Pancreas (tissue), 10 donors: ENCODE data around the gene PARP15. TPM values are rescaled to one million over a fixed set of nuclear protein-coding genes. Genes with fewer than 3 reads are reported as not detected.
A peak's percentile ranks its signal among the peaks of the same experiment; 100 is the strongest.

Source experiments
- ATAC-seq, 4 donors: fragments of 200-7000 bp; cut with Tn5 transposase; one replicate each; pipeline versions ENCODE4 v1.8.0 to v1.9.1; 2020; ENCODE audit warnings: mild to moderate bottlenecking in 4 of 4, moderate library complexity in 4 of 4
- DNase-seq, 6 donors: peaks; one replicate each; pipeline ENCODE4 v3.0.0-alpha.2; 2020
- FAIRE-seq: peaks from 2 replicates; lab custom pipeline; 2012; peaks lifted over from hg19 to GRCh38; lab: Jason Lieb, UNC
- H3K27ac ChIP-seq, 4 donors: fragments of 200-600 bp; sonication (generic); 1 replicate in 3 of 4; 2 replicates in 1 of 4; pipeline versions ENCODE4 v1.5.0 to v1.8.0; 2020
- H3K27me3 ChIP-seq, 4 donors: fragments of 200-600 bp; one replicate each; pipeline ENCODE4 v1.8.0; 2021
- H3K36me3 ChIP-seq, 3 donors: fragments of 200-600 bp; sonication (generic) in 1 of 3; one replicate each; pipeline versions ENCODE4 v1.5.0 to v1.8.0; 2020 to 2021
- H3K4me1 ChIP-seq, 3 donors: fragments of 200-600 bp; one replicate each; pipeline ENCODE4 v1.8.0; 2021
- H3K4me3 ChIP-seq, 4 donors: fragments of 200-600 bp; sonication (generic) in 2 of 4; one replicate each; pipeline versions ENCODE4 v1.5.0 to v1.8.0; 2020 to 2021
- H3K9me3 ChIP-seq, 4 donors: fragments of 200-600 bp; one replicate each; pipeline ENCODE4 v1.8.0; 2021
- WGBS, 2 donors: extraction: QIAGEN DNeasy Blood & Tissue Kit; methylation state at CpG; one replicate each; pipeline ENCODE4 v1.1.7; 2013; 5-methylcytosine and 5-hydroxymethylcytosine counted together
- intact Hi-C, 3 donors: fragments of 100-400 bp; cut with DNase I; formaldehyde crosslinking; loops; one replicate each; pipeline versions ENCODE4 v1.11.1 to v1.14.2; 2022
- polyA plus RNA-seq, 2 donors: library from polyadenylated mRNA; stranded (reverse); fragments of 200-250 nt; gene quantifications; one replicate each; pipeline ENCODE4 v1.2.3, GENCODE V29; 2013
- total RNA-seq, 6 donors: library from RNA; stranded (reverse); fragmentation: NEBNext Ultra II Directional in 4 of 6; extraction: Animal tissue kit (Norgen Biotek cat#: 25700) in 4 of 6; gene quantifications; one replicate each; pipeline versions ENCODE4 v1.2.1 to v1.2.4, GENCODE V29; 2021 to 2023
- TF ChIP-seq, protein P1 (sequence below), 4 donors: fragments of 200-600 bp; sonication (generic) in 3 of 4; IDR thresholded peaks; one replicate each; pipeline versions ENCODE4 v1.5.0 to v1.8.0; 2021; ENCODE audit warnings: antibody characterized with exemption in 4 of 4
- donor health status: healthy with polysubstance abuse.
- donor health status: DM: no; HTN: no; CAD: no; lungs with moderate emphysema.
- donor health status: DM: no; HTN: no; CAD: no.
- donor health status: control.
- donor health status: control.
- donor health status: Bipolar disorder and iron deficiency.
- donor health status: DM: yes; HTN: yes; CAD: no.
- donor health status: DM: no; HTN: no; CAD: no.
- donor health status: DM: no; HTN: no; CAD: no.
- donor health status: DM: yes; HTN: yes; CAD: no.

The PARP15 gene
- total and polyA plus RNA-seq, 8 donors, result 0.14 to 0.80 (median 0.62) TPM

DNA sequence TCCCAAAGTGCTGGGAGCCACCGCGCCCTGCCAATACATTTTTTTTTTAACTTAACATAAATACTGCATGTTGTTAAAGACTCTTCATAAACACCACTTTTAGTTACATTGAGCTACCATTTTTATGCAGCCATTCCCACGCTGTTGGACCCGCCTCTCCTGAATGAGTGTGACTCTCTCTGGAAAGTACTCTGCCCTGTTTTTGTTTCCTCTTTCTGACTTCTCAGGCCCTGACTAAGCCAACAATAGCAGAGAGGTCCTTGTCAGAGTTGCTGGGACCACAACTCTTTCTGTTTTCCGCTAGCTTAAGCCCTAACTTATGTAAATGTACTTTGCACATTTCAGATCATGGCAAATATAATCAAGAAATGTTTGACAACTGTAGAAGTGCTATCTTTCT is 35.2 kb downstream of the PARP15 start:
- Histone ChIP-seq H3K4me3 (no peak overlapping the region), H3K27me3 (no peaks in the 10 kb centered on the region), H3K9me3 (no peaks in the 10 kb centered on the region), H3K4me1 (no peaks in the 10 kb centered on the region), H3K36me3 (no peaks in the 10 kb centered on the region), H3K27ac (no peak overlapping the region)
- TF ChIP-seq, protein P1, sequence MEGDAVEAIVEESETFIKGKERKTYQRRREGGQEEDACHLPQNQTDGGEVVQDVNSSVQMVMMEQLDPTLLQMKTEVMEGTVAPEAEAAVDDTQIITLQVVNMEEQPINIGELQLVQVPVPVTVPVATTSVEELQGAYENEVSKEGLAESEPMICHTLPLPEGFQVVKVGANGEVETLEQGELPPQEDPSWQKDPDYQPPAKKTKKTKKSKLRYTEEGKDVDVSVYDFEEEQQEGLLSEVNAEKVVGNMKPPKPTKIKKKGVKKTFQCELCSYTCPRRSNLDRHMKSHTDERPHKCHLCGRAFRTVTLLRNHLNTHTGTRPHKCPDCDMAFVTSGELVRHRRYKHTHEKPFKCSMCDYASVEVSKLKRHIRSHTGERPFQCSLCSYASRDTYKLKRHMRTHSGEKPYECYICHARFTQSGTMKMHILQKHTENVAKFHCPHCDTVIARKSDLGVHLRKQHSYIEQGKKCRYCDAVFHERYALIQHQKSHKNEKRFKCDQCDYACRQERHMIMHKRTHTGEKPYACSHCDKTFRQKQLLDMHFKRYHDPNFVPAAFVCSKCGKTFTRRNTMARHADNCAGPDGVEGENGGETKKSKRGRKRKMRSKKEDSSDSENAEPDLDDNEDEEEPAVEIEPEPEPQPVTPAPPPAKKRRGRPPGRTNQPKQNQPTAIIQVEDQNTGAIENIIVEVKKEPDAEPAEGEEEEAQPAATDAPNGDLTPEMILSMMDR (IDR thresholded peaks at IDR 0.05), result no peak
- DNase-seq (no peak), FAIRE-seq (no peak), ATAC-seq (no peak)
- 95 to 97% methylated on average over 5 of the region's 5 CpGs for WGBS, 2 donors
- intact Hi-C loops, result no loop called here

DNA sequence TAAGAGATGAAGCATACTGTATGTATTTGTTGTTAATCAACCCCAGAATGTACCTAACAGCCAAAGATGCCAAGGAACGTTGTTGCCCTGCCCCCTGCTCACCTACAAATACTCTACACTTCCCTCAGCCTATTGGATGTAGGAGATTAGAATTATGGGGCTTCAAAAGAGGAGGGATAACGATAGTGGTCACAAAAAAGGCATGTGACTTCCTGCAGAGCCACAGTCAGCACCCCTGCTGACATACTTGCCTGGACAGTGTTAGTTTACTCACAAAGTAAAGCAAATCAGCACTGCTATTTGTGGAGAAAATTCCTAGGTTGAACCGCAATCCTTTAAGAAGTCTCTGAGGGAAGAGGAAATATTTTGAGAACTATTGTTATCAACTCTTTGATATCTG is 37.9 kb downstream of the PARP15 start:
- TF ChIP-seq, protein P1 (IDR thresholded peaks at IDR 0.05), result no peak
- Histone ChIP-seq H3K27me3 (no peaks in the 10 kb centered on the region), H3K4me1 (no peaks in the 10 kb centered on the region), H3K9me3 (no peaks in the 10 kb centered on the region), H3K4me3 (no peak overlapping the region), H3K36me3 (no peaks in the 10 kb centered on the region), H3K27ac (no peak overlapping the region)
- FAIRE-seq (no peak), DNase-seq (no peak), ATAC-seq (no peak)
- intact Hi-C loops, result no loop called here
- 44 to 54% methylated on average over 3 of the region's 3 CpGs for WGBS, 2 donors

DNA sequence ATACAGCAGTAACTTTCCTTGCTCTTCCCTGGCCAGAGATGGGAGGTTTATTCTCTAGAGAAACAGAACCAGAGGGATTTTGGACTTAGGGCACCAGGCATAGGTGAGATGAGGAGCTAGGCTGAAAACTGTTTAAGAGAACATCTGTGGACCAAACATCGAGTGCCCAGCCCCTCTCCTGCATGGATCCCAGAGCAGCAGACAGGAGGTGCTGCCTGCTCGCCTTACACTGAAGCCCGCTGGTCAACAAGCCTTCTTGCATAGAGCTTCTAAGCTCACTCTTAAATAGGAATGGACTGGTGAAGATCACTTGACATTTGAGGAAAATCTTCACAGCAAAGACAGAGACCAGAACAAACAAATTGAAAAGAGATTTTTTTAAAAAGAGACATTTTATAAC is 41.2 kb downstream of the PARP15 start:
- no peaks in the 10 kb centered on the region for H3K9me3 ChIP-seq
- H3K27me3 ChIP-seq, result no peaks in the 10 kb centered on the region
- no peak overlapping the region for H3K4me3 ChIP-seq
- no peaks in the 10 kb centered on the region for H3K36me3 ChIP-seq
- no peak for ATAC-seq
- TF ChIP-seq, protein P1 (IDR thresholded peaks at IDR 0.05), result no peak
- no peak for FAIRE-seq
- intact Hi-C loops, result no loop called here
- no peak for DNase-seq
- 69 to 76% methylated on average over 3 of the region's 3 CpGs for WGBS, 2 donors
- no peak overlapping the region for H3K27ac ChIP-seq
- no peaks in the 10 kb centered on the region for H3K4me1 ChIP-seq

DNA sequence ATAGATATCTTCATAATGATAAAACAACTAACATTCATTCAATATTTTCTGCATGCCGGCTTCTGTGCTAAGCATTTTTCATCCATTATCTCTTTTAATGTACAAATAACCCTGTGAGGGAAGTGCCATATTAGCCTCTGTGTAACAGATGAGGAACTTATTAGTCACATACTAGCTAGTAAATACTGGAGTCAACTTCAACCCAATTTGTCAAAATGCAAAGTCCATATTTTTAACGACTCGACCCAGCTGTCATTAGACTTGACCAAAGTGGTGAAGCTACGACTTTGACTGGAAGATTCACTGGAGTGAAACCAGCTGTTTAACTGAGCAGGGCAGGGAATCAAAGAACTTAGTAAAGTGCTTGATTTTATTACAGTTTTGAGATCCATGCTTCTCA is 41.6 kb downstream of the PARP15 start:
- WGBS, 2 donors, result 58 to 66% methylated on average over 4 of the region's 4 CpGs
- ATAC-seq, result peak in 1 of 4 donors; percentile 40
- no peak overlapping the region for H3K4me3 ChIP-seq
- no peak for DNase-seq
- intact Hi-C loops, result no loop called here
- H3K36me3 ChIP-seq, result no peaks in the 10 kb centered on the region
- FAIRE-seq, result no peak
- H3K27ac ChIP-seq, result no peak overlapping the region
- H3K9me3 ChIP-seq, result no peaks in the 10 kb centered on the region
- no peaks in the 10 kb centered on the region for H3K4me1 ChIP-seq
- H3K27me3 ChIP-seq, result no peaks in the 10 kb centered on the region
- TF ChIP-seq, protein P1 (IDR thresholded peaks at IDR 0.05), result no peak

DNA sequence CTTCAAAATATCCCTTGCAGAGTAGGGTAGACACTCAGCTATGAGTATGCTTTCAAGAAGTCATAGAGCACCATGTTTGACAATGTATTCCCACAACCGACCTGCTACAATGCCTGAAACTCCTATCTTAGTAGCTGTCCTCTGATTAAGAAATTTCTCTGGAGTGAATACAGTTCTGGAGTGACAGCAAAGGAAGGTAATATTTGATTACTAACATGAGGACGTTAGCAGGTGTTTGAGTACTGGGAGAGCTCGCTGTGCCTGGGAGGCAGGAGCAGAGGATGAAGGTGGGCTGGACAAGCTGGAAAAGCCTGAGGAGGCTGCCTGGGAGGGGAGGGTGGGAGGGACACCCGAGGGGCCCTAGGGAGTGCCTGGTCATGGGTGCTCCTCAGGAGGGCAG is 42.9 kb downstream of the PARP15 start:
- intact Hi-C loops, result no loop called here
- no peaks in the 10 kb centered on the region for H3K27me3 ChIP-seq
- H3K27ac ChIP-seq, result no peak overlapping the region
- no peak for FAIRE-seq
- H3K4me1 ChIP-seq, result no peaks in the 10 kb centered on the region
- ATAC-seq, result peak in 1 of 4 donors; percentile 55
- no peak overlapping the region for H3K4me3 ChIP-seq
- no peaks in the 10 kb centered on the region for H3K36me3 ChIP-seq
- H3K9me3 ChIP-seq, result no peaks in the 10 kb centered on the region
- no peak for DNase-seq
- TF ChIP-seq, protein P1 (IDR thresholded peaks at IDR 0.05), result no peak
- 31 to 39% methylated on average over 4 of the region's 4 CpGs for WGBS, 2 donors
